K562 (cell line): Measurements from ENCODE around the gene ZNF358. TPM values are rescaled to one million over a fixed set of nuclear protein-coding genes. Genes with fewer than 3 reads are reported as not detected.

Source experiments
- ATAC-seq: fragments of 200-7000 bp; cut with Tn5 transposase; 3 replicates; pipeline ENCODE4 v1.9.1; 2020; ENCODE audit warnings: moderate library complexity
- BruUV-seq: library from RNA; stranded (reverse); fragments of 400-500 nt; replicated peaks from 2 replicates; lab custom pipeline; 2021; lab: Mats Ljungman, UMichigan
- CTCF ChIA-PET: fragments of 300-600 bp; formaldehyde crosslinking; extraction: SDS; loops from one replicate; lab custom pipeline; 2021; ENCODE audit warnings: low intra/inter-chr PET ratio; lab: Yijun Ruan, JAX
- POLR2A ChIA-PET: fragments of 300-600, 350-650 bp; sonication (Branson Sonifier 250); formaldehyde crosslinking; extraction: SDS; loops from one replicate; lab custom pipeline; 2021; ENCODE audit warnings: antibody characterized with exemption, inconsistent platforms; lab: Yijun Ruan, JAX
- DNase-seq, 4 experiments: peaks; one replicate each; pipeline versions ENCODE4 v3.0.0 to v3.0.0-alpha.2; 2011 to 2018; ENCODE audit warnings: low spot score in 3 of 4, mixed read lengths in 3 of 4; ENCODE audit errors: extremely low read depth in 1 of 4
- FAIRE-seq: peaks from 2 replicates; lab custom pipeline; 2011; peaks lifted over from hg19 to GRCh38; lab: Jason Lieb, UNC
- H2AFZ ChIP-seq: 2 replicates; pipeline ENCODE4 v1.6.0; 2011; ENCODE audit warnings: low read depth, low read length, control low read depth, inconsistent platforms
- H3K27ac ChIP-seq: fragments of 200-600 bp; 3 replicates; pipeline ENCODE4 v1.8.0; 2011; ENCODE audit warnings: low read depth, mild to moderate bottlenecking, control low read depth, inconsistent platforms, low read length, moderate library complexity, mixed read lengths; ENCODE audit errors: extremely low read depth
- H3K27me3 ChIP-seq, 2 experiments: fragments of 300-600 bp in 1 of 2; 2 replicates in 1 of 2; 3 replicates in 1 of 2; pipeline versions ENCODE4 v1.6.0 to v1.8.0; 2011; ENCODE audit warnings: inconsistent platforms in 2 of 2, low read length in 2 of 2, mild to moderate bottlenecking in 1 of 2, mixed read lengths in 1 of 2, moderate library complexity in 1 of 2; ENCODE audit not compliant: control insufficient read depth in 2 of 2, insufficient read depth in 2 of 2
- H3K36me3 ChIP-seq: fragments of 300-600 bp; 3 replicates; pipeline ENCODE4 v1.8.0; 2011; ENCODE audit warnings: mild to moderate bottlenecking, low read length, inconsistent platforms; ENCODE audit not compliant: control insufficient read depth, insufficient read depth
- H3K4me1 ChIP-seq, 2 experiments: fragments of 200-600 bp in 1 of 2; replicated peaks in 1 of 2; 2 replicates in 1 of 2; 3 replicates in 1 of 2; pipeline versions ENCODE4 v1.5.1 to v1.8.0; 2011; ENCODE audit warnings: inconsistent platforms in 2 of 2, low read length in 2 of 2, mild to moderate bottlenecking in 1 of 2, mixed read lengths in 1 of 2, moderate library complexity in 1 of 2; ENCODE audit not compliant: control insufficient read depth in 2 of 2, insufficient read depth in 2 of 2
- H3K4me2 ChIP-seq: 2 replicates; pipeline ENCODE4 v1.6.1; 2011; ENCODE audit warnings: low read length, control low read depth, inconsistent platforms, mixed read lengths; ENCODE audit not compliant: insufficient read depth
- H3K4me3 ChIP-seq: fragments of 200-600 bp; sonication (generic), shearing (Covaris generic); 2 replicates; pipeline ENCODE4 v1.5.1; 2016; ENCODE audit warnings: control low read depth, inconsistent platforms
- H3K79me2 ChIP-seq: fragments of 200-600 bp; 3 replicates; pipeline ENCODE4 v1.8.0; 2011; ENCODE audit warnings: low read length, inconsistent platforms; ENCODE audit not compliant: control insufficient read depth, insufficient read depth
- H3K9ac ChIP-seq, 2 experiments: 2 replicates each; pipeline versions ENCODE4 v1.6.0 to v1.6.1; 2011; ENCODE audit warnings: low read depth in 2 of 2, low read length in 2 of 2, control low read depth in 1 of 2, inconsistent platforms in 1 of 2, mild to moderate bottlenecking in 1 of 2, mixed read lengths in 1 of 2; ENCODE audit not compliant: insufficient read depth in 1 of 2
- H3K9me1 ChIP-seq: one replicate; pipeline ENCODE4 v1.6.0; 2011; ENCODE audit warnings: inconsistent platforms, mild to moderate bottlenecking, low read length, moderate library complexity; ENCODE audit not compliant: control insufficient read depth, insufficient read depth
- H3K9me3 ChIP-seq: replicated peaks from 2 replicates; pipeline ENCODE4 v1.5.1; 2011; ENCODE audit warnings: low read depth, low read length, inconsistent platforms; ENCODE audit not compliant: control insufficient read depth, insufficient read depth
- H4K20me1 ChIP-seq: replicated peaks from 2 replicates; pipeline ENCODE4 v1.6.1; 2011; ENCODE audit warnings: low read length, inconsistent platforms, mixed read lengths; ENCODE audit not compliant: control insufficient read depth, insufficient read depth
- ATF4 ChIP-seq: fragments of 450-650 bp; formaldehyde crosslinking; IDR thresholded peaks from 2 replicates; pipeline ENCODE4 v1.4.0; 2022; ENCODE audit warnings: mild to moderate bottlenecking, moderate library complexity
- CEBPB ChIP-seq: fragments of 450-650 bp; IDR thresholded peaks from 2 replicates; pipeline ENCODE4 v1.6.1; 2016; ENCODE audit warnings: missing genetic modification characterization, missing compliant biosample characterization
- GABPA ChIP-seq: fragments of 200-800 bp; sonication (Bioruptor generic); conservative IDR thresholded peaks from 2 replicates; pipeline ENCODE4 v1.6.1; 2016; ENCODE audit warnings: low read depth, missing genetic modification characterization, missing compliant biosample characterization
- IRF1 ChIP-seq: sonication (generic); formaldehyde crosslinking; IDR thresholded peaks from 2 replicates; pipeline ENCODE4 v1.8.0; 2022; ENCODE audit warnings: missing genetic modification reagents, mild to moderate bottlenecking, borderline replicate concordance
- IRF9 ChIP-seq: fragments of 450-650 bp; IDR thresholded peaks from 2 replicates; pipeline ENCODE4 v1.6.1; 2016; ENCODE audit warnings: missing biosample characterization, missing genetic modification characterization
- JUND ChIP-seq, 2 experiments: IDR thresholded peaks; 2 replicates in 1 of 2; 3 replicates in 1 of 2; pipeline ENCODE4 v1.6.1; 2011; ENCODE audit warnings: borderline replicate concordance in 2 of 2, low read depth in 2 of 2, low read length in 2 of 2, improper control_type of control experiment in 1 of 2, missing biosample characterization in 1 of 2, missing genetic modification characterization in 1 of 2, missing genetic modification reagents in 1 of 2
- RAD51 ChIP-seq: fragments of 450-650 bp; IDR thresholded peaks from 2 replicates; pipeline ENCODE4 v1.7.1; 2016; ENCODE audit warnings: low read depth, mild to moderate bottlenecking, borderline replicate concordance
- WGBS: fragments of 100-300 bp; shearing (Covaris generic); methylation state at CpG from one replicate; pipeline ENCODE4 v1.1.6; 2016; ENCODE audit warnings: low coverage, mixed read lengths; ENCODE audit not compliant: insufficient coverage; ENCODE audit errors: missing lambda C conversion rate; 5-methylcytosine and 5-hydroxymethylcytosine counted together
- in situ Hi-C: fragments of 300-500 bp; cut with MboI; formaldehyde crosslinking; loops from 4 replicates; pipeline ENCODE4 v1.15.0; 2018; ENCODE audit warnings: inconsistent platforms, mixed read lengths
- intact Hi-C: fragments of 100-400 bp; cut with micrococcal nuclease; formaldehyde crosslinking; loops from 2 replicates; pipeline ENCODE4 v1.14.2; 2022
- polyA plus RNA-seq, 8 experiments: library from polyadenylated mRNA; depleted of rRNA in 4 of 8; stranded (reverse) in 5 of 8; unstranded in 3 of 8; fragments of >200 nt; fragmentation: Nextera tagmentation in 2 of 8; fragmentation: Illumina TruSeq in 1 of 8; extraction: Ambion mirVana in 2 of 8; extraction: Trizol in 1 of 8; gene quantifications; 2 replicates each; pipeline versions ENCODE4 v1.2.1 to v1.2.3, GENCODE V29; 2011 to 2014; ENCODE audit warnings: inconsistent platforms in 1 of 8, missing spikeins in 1 of 8
- total RNA-seq, 7 experiments: library from RNA; depleted of rRNA in 6 of 7; stranded (reverse); fragments of >200 nt in 6 of 7; fragmentation: Illumina TruSeq in 2 of 7; extraction: Trizol in 2 of 7; gene quantifications; 2 replicates each; pipeline versions ENCODE4 v1.2.1 to v1.2.3, GENCODE V29; 2011 to 2021; ENCODE audit warnings: low replicate concordance in 1 of 7
- TF ChIP-seq, protein P1 (sequence below): sonication (generic); formaldehyde crosslinking; IDR thresholded peaks from 2 replicates; pipeline ENCODE4 v1.5.0; 2020; ENCODE audit warnings: missing genetic modification reagents

Gene ZNF358
- total and polyA plus RNA-seq, 9 of the 15 experiments (the other 6 are each of a cell fraction or from before 2014, with no cell fraction given) = 0.04 to 17.2 (median 4.9) TPM

DNA sequence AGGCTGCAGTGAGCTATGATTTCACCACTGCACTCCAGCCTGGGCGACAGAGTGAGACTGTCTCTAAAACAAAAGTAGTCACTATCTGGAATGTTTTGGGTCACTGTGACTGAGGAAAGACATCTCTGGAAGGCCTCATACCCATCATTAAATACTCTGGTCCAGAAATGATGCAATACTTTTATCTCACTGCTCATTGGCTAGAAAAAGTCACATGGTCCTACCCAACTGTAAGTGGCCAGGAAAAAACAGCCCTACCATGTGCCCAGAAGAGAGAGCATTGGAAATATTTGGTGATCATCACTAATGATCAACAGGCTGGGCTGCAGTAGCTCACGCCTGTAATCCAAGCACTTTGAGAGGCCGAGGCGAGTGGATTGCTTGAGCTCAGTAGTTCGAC, 49.4 kb downstream of the ZNF358 start:
- Histone ChIP-seq H3K9ac (no peak overlapping the region), H3K4me2 (no peak overlapping the region), H3K79me2 (no peaks in the 10 kb centered on the region), H4K20me1 (peaks cover 3% of the 10 kb centered on the region), H3K27ac (no peak overlapping the region), H2AFZ (peak overlapping the region; percentile 14; the same call in 1 of the 2 replicates), H3K9me3 (no peaks in the 10 kb centered on the region), H3K4me3 (no peak overlapping the region), H3K27me3 (no peaks in the 10 kb centered on the region; a peak in 1 of 5 replicates), H3K9me1 (no peaks in the 10 kb centered on the region), H3K4me1 (peaks cover 0 to 13% of the 10 kb centered on the region in 2 experiments; a peak in 2 of 5 replicates), H3K36me3 (no peaks in the 10 kb centered on the region)
- ATAC-seq (no peak), DNase-seq (peak in 2 of 4 experiments; percentile 61 to 63), FAIRE-seq (no peak)
- CTCF ChIA-PET = no interaction called here
- intact Hi-C loops = no loop called here
- POLR2A ChIA-PET = interaction anchor here (0.7 kb wide), 1 partner anchor 235 kb away, joined by 3 read pairs; no protein-coding TSS in a partner anchor
- in situ Hi-C loops = loop anchor here (5.0 kb wide), 1 partner anchor 117 kb away; the partner anchor contains the start of gene TRAPPC5
- WGBS = 19% methylated on average over 5 of the region's 5 CpGs
- no TSS peak for BruUV-seq
- peak; percentile 35; the same call in 1 of the 2 replicates for TF ChIP-seq JUND (IDR thresholded peaks at IDR 0.05; ENCODE audit: borderline replicate concordance, low read depth, low read length)
- TF ChIP-seq JUND (tag; IDR thresholded peaks at IDR 0.05; ENCODE audit: borderline replicate concordance, low read depth, low read length) = no peak
- no peak for TF ChIP-seq IRF1 (CRISPR knock-in tag)
- TF ChIP-seq IRF9 (tag) = peak; percentile 83
- peak; percentile 76 for TF ChIP-seq RAD51
- peak; percentile 93 for TF ChIP-seq CEBPB (tag)
- TF ChIP-seq, protein P1, sequence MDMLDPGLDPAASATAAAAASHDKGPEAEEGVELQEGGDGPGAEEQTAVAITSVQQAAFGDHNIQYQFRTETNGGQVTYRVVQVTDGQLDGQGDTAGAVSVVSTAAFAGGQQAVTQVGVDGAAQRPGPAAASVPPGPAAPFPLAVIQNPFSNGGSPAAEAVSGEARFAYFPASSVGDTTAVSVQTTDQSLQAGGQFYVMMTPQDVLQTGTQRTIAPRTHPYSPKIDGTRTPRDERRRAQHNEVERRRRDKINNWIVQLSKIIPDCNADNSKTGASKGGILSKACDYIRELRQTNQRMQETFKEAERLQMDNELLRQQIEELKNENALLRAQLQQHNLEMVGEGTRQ = peak; percentile 76
- TF ChIP-seq GABPA = no peak
- peak; percentile 62; the same call in 1 of the 2 replicates for TF ChIP-seq ATF4
